TTC549 (cell line): ENCODE measurements around the gene DMRTB1.
"Not testable (repeated sequence)": the region's sequence is repeated elsewhere in the genome, so short reads cannot be mapped to it uniquely, and the experiment has no call there.

Experiments used
- FAIRE-seq: peaks from 2 replicates; lab custom pipeline; 2012; peaks lifted over from hg19 to GRCh38; lab: Jason Lieb, UNC

The DMRTB1 gene

GRCh38 chr1:53459321-53460175 lies at the start of gene DMRTB1:
DMRTB1 (plus strand) TSS chr1:53459399; CDS start chr1:53459454, 55 bp downstream.
- FAIRE-seq, result no peak

DNA sequence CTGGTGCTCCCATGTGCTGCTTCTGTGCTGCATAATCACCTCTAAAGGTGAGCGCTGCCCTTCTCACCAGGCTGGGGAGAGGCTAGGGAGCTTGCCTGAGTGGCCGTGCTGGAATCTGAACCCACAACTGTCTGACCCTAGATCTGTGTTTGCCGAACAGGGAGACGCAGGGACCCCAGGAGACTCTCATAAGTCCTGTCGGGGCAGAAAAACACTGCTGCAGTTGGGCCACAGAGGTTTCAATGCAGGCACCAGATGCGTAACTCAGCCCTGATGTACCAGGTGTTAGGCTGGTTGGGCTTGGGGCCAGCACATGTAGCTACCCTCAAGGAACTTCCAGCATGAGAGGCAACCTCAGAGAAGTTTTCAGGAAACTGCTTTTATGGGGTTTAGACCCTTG lies 49.5 kb upstream of the DMRTB1 start:
- no peak for FAIRE-seq

GRCh38 chr1:53410100-53410541 lies 49.1 kb upstream of the DMRTB1 start:
- no peak for FAIRE-seq

DNA sequence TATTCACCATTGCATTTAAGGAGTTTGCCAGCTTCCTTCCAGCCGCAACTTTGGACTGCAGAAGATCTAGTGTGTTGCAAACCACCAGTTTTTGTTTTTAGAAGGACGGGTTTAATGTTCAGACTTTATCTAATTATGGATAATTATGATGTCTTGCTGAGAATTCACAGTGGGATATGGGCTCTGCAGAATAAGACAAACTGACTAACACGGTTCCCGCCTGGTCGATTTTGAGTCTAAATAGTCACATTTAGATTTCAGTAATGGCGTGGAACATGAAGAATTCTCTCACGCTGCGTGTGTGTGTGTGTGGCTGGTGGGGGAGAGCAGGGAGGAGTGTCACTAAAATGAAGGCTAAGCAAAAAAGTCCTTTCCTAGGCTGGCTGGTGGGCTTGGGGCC lies 48.5 kb upstream of the DMRTB1 start:
- no peak for FAIRE-seq

DNA sequence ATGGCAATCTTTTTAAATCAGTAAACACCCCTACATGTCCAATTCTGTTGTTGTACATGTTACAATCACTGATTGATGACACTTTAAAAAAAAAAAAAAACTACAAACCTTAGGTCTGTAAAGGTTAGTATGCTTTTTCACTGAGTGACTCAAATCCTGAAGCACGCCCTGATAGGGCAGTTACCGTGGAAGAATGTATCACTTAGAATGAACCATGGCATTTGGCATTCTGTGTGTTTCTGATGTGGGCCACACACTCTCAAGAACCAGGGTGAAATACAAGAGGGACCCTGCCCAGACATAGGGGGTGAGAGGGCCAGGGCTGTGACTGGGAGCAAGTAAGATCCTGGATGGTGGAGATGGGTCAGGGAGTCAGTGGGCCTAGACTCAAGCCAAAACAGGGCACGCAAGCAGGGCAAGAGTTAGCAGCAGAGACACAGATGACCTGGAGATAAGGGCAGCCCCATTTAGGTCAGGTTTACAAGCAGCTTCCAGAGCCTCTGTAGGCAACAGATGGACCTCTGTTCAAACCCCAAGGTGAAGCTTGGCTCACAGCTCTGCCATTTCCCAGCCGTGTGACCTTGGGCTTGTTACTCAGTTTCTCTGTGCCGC lies 47.6 kb upstream of the DMRTB1 start:
- FAIRE-seq, result peak; percentile 64

- FAIRE-seq, result no peak
These were observed 46.7 kb upstream of the DMRTB1 start for GRCh38 chr1:53412285-53413174.

GRCh38 chr1:53413175-53414001 lies 45.8 kb upstream of the DMRTB1 start:
- FAIRE-seq, result peak; percentile 89

GRCh38 chr1:53414632-53415031 lies 44.6 kb upstream of the DMRTB1 start:
- no peak for FAIRE-seq

DNA sequence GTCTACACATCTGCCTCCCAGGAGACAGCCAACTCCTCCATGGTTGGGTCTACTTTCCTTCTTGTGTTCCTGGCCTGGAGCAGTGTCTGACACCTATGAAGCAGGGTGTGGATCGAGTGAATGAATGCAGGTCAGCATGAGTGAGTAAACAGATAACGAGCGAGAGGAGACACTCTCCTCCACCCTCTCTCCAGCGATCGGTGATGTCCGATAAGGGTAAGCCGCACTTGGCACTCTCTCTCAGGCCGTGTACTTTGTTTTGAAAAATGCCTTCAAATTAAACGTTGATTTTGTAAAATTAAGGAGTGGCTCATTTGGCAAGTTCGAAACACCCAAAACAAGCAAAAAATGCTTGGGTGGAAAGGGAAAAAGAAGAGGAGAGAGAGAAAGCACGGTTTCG lies 43.8 kb upstream of the DMRTB1 start:
- no peak for FAIRE-seq

GRCh38 chr1:53416269-53416813 lies 42.9 kb upstream of the DMRTB1 start:
- no peak for FAIRE-seq

- peak; percentile 60 for FAIRE-seq
These were observed 42.1 kb upstream of the DMRTB1 start for GRCh38 chr1:53417074-53417511.

DNA sequence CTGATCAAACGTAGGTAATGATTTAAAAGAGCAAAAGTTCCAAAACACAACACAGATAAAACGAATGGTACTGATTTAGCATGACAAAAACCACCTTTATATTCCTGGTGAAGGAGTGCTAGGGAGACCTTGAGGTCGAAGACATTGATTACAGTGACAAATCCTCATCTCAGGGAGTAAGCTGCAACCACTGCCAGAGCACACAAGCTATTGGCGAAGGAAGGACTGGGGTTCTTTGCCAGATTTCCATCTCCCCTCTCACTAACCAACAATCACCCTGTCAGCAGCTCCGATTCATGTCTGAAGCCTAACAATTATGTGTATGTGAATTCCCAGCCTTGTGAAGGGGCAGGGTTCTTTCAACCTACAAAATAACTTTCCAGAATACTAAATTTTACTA lies 40.2 kb upstream of the DMRTB1 start:
- peak; percentile 65 for FAIRE-seq

GRCh38 chr1:53420341-53420740 lies 38.9 kb upstream of the DMRTB1 start:
- FAIRE-seq, result no peak

DNA sequence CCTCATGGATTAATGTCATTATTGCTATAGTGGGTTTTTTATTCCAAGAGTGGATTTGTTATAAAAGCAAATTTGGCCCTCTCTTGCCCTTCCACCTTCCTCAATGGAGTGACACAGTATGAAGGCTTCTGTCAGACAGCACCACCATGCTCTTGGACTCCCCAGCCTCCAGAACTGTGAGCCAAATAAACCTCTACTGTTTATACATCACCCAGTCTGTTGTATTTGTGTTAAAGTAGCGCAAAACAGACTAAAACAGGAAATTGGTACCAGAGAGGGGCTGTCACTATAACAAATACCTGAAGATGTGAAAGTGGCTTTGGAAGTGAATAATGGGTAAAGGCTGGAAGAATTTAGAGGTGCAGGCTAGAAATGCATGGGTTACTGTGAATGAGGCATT lies 38.0 kb upstream of the DMRTB1 start:
- no peak for FAIRE-seq

- peak; percentile 48 for FAIRE-seq
These were observed 28.9 kb upstream of the DMRTB1 start for GRCh38 chr1:53430261-53430660.

DNA sequence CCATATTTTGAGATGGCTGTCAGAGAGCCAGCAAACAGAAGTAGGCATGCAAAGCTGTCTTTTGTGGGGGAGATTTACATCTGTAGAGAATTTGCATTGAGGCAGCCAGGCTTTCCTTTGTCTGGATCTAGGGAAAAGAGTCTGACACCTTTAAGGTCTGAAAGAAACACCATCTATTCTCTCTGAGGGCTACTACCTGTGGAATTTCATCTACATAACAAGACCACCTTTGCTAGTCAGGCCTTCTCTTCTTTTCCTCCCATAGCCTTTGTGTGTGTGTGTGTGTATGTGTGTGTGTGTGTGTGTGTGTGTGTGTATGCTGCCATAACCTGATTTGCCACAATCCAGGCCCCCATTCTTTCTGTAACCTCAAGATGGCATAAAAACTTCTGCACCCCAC lies 28.4 kb upstream of the DMRTB1 start:
- no peak for FAIRE-seq

GRCh38 chr1:53431244-53431643 lies 28.0 kb upstream of the DMRTB1 start:
- no peak for FAIRE-seq

DNA sequence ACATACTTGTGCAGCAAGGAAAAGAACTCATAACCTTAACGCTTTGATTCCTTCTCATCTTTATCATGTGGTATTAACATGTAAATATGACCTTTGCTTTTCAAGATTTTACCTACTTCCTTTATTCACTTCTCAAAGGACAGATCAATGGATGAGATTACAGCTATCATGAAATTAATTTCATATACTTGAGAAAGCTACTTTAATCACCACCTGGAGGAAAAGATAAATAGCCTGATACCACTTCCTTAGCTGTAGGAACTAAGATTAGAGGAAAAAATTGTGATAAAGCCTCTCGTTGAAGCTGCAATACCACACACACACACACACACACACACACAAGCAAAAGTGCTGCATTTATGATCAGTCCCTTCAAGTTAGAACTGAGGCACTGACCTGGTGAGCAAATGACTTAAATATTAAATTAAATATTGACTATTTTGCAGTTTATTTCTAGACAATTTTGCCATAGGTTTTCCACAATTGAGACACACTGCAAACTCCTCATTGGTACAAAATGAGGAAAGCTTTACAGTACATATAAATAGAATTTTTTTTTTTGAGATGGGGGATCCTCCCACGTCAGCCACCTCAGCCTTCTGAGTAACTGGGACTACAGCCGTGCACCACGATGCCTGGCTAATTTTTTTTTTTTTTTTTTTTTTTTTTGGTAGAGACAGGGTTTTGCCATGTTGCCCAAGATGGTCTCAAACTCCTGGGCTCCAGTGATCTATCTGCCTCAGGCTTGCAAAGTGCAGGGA lies 27.2 kb upstream of the DMRTB1 start:
- no peak for FAIRE-seq

DNA sequence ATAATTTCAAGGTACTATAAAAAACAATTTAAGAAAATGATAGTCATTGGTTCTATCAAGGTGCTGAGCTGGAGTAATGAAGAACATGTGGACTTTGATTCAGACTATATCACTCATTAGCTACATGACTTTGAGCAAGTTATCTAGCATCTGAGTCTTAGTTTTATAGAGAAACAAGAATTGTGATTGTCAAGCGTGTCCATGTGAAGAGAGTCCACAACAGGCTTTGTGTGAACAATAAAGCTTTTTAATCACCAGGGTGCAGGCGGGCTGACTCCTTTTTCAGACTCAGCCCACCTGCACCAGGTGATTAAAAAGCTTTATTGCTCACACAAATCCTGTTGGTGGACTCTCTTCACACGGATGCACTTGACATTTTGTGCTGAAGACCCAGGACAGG lies 26.6 kb upstream of the DMRTB1 start:
- FAIRE-seq, result no peak

GRCh38 chr1:53434405-53435007 lies 24.7 kb upstream of the DMRTB1 start:
- not testable (repeated sequence) for FAIRE-seq
